Activated CD8-positive, alpha-beta memory T cell treated with anti-CD3 and anti-CD28 coated beads for 36 hours (primary cell): Measurements from ENCODE around the gene ARMC3. TPM values are rescaled to one million over a fixed set of nuclear protein-coding genes. Genes with fewer than 3 reads are reported as not detected.
"Not testable (repeated sequence)": the region's sequence is repeated elsewhere in the genome, so short reads cannot be mapped to it uniquely, and the experiment has no call there.

ENCODE experiments used
- CTCF ChIA-PET: fragments of 350-600 bp; sonication (Branson Sonifier 250); formaldehyde crosslinking; loops from one replicate; lab custom pipeline; 2021; ENCODE audit warnings: antibody characterized with exemption; lab: Charles Lee
- POLR2A ChIA-PET: fragments of 350-600 bp; sonication (Branson Sonifier 250); formaldehyde crosslinking; loops from one replicate; lab custom pipeline; 2021; ENCODE audit warnings: antibody characterized with exemption; lab: Charles Lee
- total RNA-seq, 2 experiments: library from RNA; stranded (reverse); gene quantifications; one replicate each; pipeline ENCODE4 v1.2.3, GENCODE V29; 2021

ARMC3 gene
- total RNA-seq, 2 experiments from 2014 or later, result not detected

GRCh38 chr10:23065181-23065948 is 137.5 kb downstream of the ARMC3 start:
- CTCF ChIA-PET, result no interaction called here
- POLR2A ChIA-PET, result no interaction called here

GRCh38 chr10:23067337-23067736 is 139.5 kb downstream of the ARMC3 start:
- POLR2A ChIA-PET, result no interaction called here
- CTCF ChIA-PET, result no interaction called here

GRCh38 chr10:23067939-23068775 is 140.3 kb downstream of the ARMC3 start:
- ChIA-PET POLR2A (no interaction called here), CTCF (no interaction called here)

- CTCF ChIA-PET, result no interaction called here
Measured at GRCh38 chr10:23069019-23069815, 141.4 kb downstream of the ARMC3 start.

GRCh38 chr10:23070092-23070912 is 142.4 kb downstream of the ARMC3 start:
- POLR2A ChIA-PET, CTCF ChIA-PET: not testable (repeated sequence)

More at GRCh38 chr10:23069019-23069815, 141.4 kb downstream of the ARMC3 start:
- POLR2A ChIA-PET, result no interaction called here

- ChIA-PET POLR2A (no interaction called here), CTCF (no interaction called here)
Measured at GRCh38 chr10:23070913-23071218, 143.0 kb downstream of the ARMC3 start.

GRCh38 chr10:23072593-23072992 is 144.7 kb downstream of the ARMC3 start:
- CTCF ChIA-PET, POLR2A ChIA-PET: not testable (repeated sequence)

GRCh38 chr10:23073527-23073926 is 145.7 kb downstream of the ARMC3 start:
- CTCF ChIA-PET, result no interaction called here
- POLR2A ChIA-PET, result no interaction called here

GRCh38 chr10:23075672-23076071 is 147.8 kb downstream of the ARMC3 start:
- CTCF ChIA-PET, result no interaction called here
- POLR2A ChIA-PET, result no interaction called here

- CTCF ChIA-PET, result no interaction called here
- POLR2A ChIA-PET, result no interaction called here
Measured at GRCh38 chr10:23078114-23078513, 150.3 kb downstream of the ARMC3 start.

- ChIA-PET POLR2A (no interaction called here), CTCF (no interaction called here)
Measured at GRCh38 chr10:23079700-23080099, 151.8 kb downstream of the ARMC3 start.

- ChIA-PET POLR2A (no interaction called here), CTCF (no interaction called here)
Measured at GRCh38 chr10:23080262-23080661, 152.4 kb downstream of the ARMC3 start.

- POLR2A ChIA-PET, result no interaction called here
- CTCF ChIA-PET, result no interaction called here
Measured at GRCh38 chr10:23081221-23081750, 153.4 kb downstream of the ARMC3 start.

- ChIA-PET POLR2A (no interaction called here), CTCF (no interaction called here)
Measured at GRCh38 chr10:23081891-23082290, 154.0 kb downstream of the ARMC3 start.

Other genes starting within 250 kb of the ARMC3 start
- gene PIP4K2A, start 213.5 kb upstream of the ARMC3 start, total RNA-seq, result 100 to 1,000 TPM; 119 to 127 TPM
- gene MSRB2, start 167.5 kb downstream of the ARMC3 start, total RNA-seq, result 1 to 10 TPM; 4.8 to 5.1 TPM